K562 (cell line): Measurements from ENCODE around the gene LRRC4C. TPM values are rescaled to one million over a fixed set of nuclear protein-coding genes. Genes with fewer than 3 reads are reported as not detected.
A peak's percentile ranks its signal among the peaks of the same experiment; 100 is the strongest.

Experiments used
- ATAC-seq: fragments of 200-7000 bp; cut with Tn5 transposase; 3 replicates; pipeline ENCODE4 v1.9.1; 2020; ENCODE audit warnings: moderate library complexity
- BruUV-seq: library from RNA; stranded (reverse); fragments of 400-500 nt; replicated peaks from 2 replicates; lab custom pipeline; 2021; lab: Mats Ljungman, UMichigan
- CTCF ChIA-PET: fragments of 300-600 bp; formaldehyde crosslinking; extraction: SDS; loops from one replicate; lab custom pipeline; 2021; ENCODE audit warnings: low intra/inter-chr PET ratio; lab: Yijun Ruan, JAX
- POLR2A ChIA-PET: fragments of 300-600, 350-650 bp; sonication (Branson Sonifier 250); formaldehyde crosslinking; extraction: SDS; loops from one replicate; lab custom pipeline; 2021; ENCODE audit warnings: antibody characterized with exemption, inconsistent platforms; lab: Yijun Ruan, JAX
- DNase-seq, 4 experiments: peaks; one replicate each; pipeline versions ENCODE4 v3.0.0 to v3.0.0-alpha.2; 2011 to 2018; ENCODE audit warnings: low spot score in 3 of 4, mixed read lengths in 3 of 4; ENCODE audit errors: extremely low read depth in 1 of 4
- FAIRE-seq: peaks from 2 replicates; lab custom pipeline; 2011; peaks lifted over from hg19 to GRCh38; lab: Jason Lieb, UNC
- H2AFZ ChIP-seq: 2 replicates; pipeline ENCODE4 v1.6.0; 2011; ENCODE audit warnings: low read depth, low read length, control low read depth, inconsistent platforms
- H3K27ac ChIP-seq: fragments of 200-600 bp; 3 replicates; pipeline ENCODE4 v1.8.0; 2011; ENCODE audit warnings: low read depth, mild to moderate bottlenecking, control low read depth, inconsistent platforms, low read length, moderate library complexity, mixed read lengths; ENCODE audit errors: extremely low read depth
- H3K27me3 ChIP-seq, 2 experiments: fragments of 300-600 bp in 1 of 2; 2 replicates in 1 of 2; 3 replicates in 1 of 2; pipeline versions ENCODE4 v1.6.0 to v1.8.0; 2011; ENCODE audit warnings: inconsistent platforms in 2 of 2, low read length in 2 of 2, mild to moderate bottlenecking in 1 of 2, mixed read lengths in 1 of 2, moderate library complexity in 1 of 2; ENCODE audit not compliant: control insufficient read depth in 2 of 2, insufficient read depth in 2 of 2
- H3K36me3 ChIP-seq: fragments of 300-600 bp; 3 replicates; pipeline ENCODE4 v1.8.0; 2011; ENCODE audit warnings: mild to moderate bottlenecking, low read length, inconsistent platforms; ENCODE audit not compliant: control insufficient read depth, insufficient read depth
- H3K4me1 ChIP-seq, 2 experiments: fragments of 200-600 bp in 1 of 2; replicated peaks in 1 of 2; 2 replicates in 1 of 2; 3 replicates in 1 of 2; pipeline versions ENCODE4 v1.5.1 to v1.8.0; 2011; ENCODE audit warnings: inconsistent platforms in 2 of 2, low read length in 2 of 2, mild to moderate bottlenecking in 1 of 2, mixed read lengths in 1 of 2, moderate library complexity in 1 of 2; ENCODE audit not compliant: control insufficient read depth in 2 of 2, insufficient read depth in 2 of 2
- H3K4me2 ChIP-seq: 2 replicates; pipeline ENCODE4 v1.6.1; 2011; ENCODE audit warnings: low read length, control low read depth, inconsistent platforms, mixed read lengths; ENCODE audit not compliant: insufficient read depth
- H3K4me3 ChIP-seq: fragments of 200-600 bp; sonication (generic), shearing (Covaris generic); 2 replicates; pipeline ENCODE4 v1.5.1; 2016; ENCODE audit warnings: control low read depth, inconsistent platforms
- H3K79me2 ChIP-seq: fragments of 200-600 bp; 3 replicates; pipeline ENCODE4 v1.8.0; 2011; ENCODE audit warnings: low read length, inconsistent platforms; ENCODE audit not compliant: control insufficient read depth, insufficient read depth
- H3K9ac ChIP-seq, 2 experiments: 2 replicates each; pipeline versions ENCODE4 v1.6.0 to v1.6.1; 2011; ENCODE audit warnings: low read depth in 2 of 2, low read length in 2 of 2, control low read depth in 1 of 2, inconsistent platforms in 1 of 2, mild to moderate bottlenecking in 1 of 2, mixed read lengths in 1 of 2; ENCODE audit not compliant: insufficient read depth in 1 of 2
- H3K9me1 ChIP-seq: one replicate; pipeline ENCODE4 v1.6.0; 2011; ENCODE audit warnings: inconsistent platforms, mild to moderate bottlenecking, low read length, moderate library complexity; ENCODE audit not compliant: control insufficient read depth, insufficient read depth
- H3K9me3 ChIP-seq: replicated peaks from 2 replicates; pipeline ENCODE4 v1.5.1; 2011; ENCODE audit warnings: low read depth, low read length, inconsistent platforms; ENCODE audit not compliant: control insufficient read depth, insufficient read depth
- H4K20me1 ChIP-seq: replicated peaks from 2 replicates; pipeline ENCODE4 v1.6.1; 2011; ENCODE audit warnings: low read length, inconsistent platforms, mixed read lengths; ENCODE audit not compliant: control insufficient read depth, insufficient read depth
- CEBPB ChIP-seq: fragments of 450-650 bp; IDR thresholded peaks from 2 replicates; pipeline ENCODE4 v1.6.1; 2016; ENCODE audit warnings: missing genetic modification characterization, missing compliant biosample characterization
- CEBPG ChIP-seq, 3 experiments: fragments of 200-800 bp in 1 of 3; sonication (Bioruptor generic) in 1 of 3; sonication (generic) in 1 of 3; formaldehyde crosslinking in 1 of 3; IDR thresholded peaks in 2 of 3; conservative IDR thresholded peaks in 1 of 3; 2 replicates each; pipeline versions ENCODE4 v1.6.1 to v1.8.0; 2016 to 2022; ENCODE audit warnings: missing compliant biosample characterization in 2 of 3, missing genetic modification characterization in 2 of 3, mild to moderate bottlenecking in 1 of 3, missing genetic modification reagents in 1 of 3
- CSDE1 ChIP-seq, 2 experiments: fragments of 450-650 bp; IDR thresholded peaks; 2 replicates each; pipeline ENCODE4 v1.6.1; 2016; ENCODE audit warnings: mild to moderate bottlenecking in 1 of 2
- FOXJ3 ChIP-seq: sonication (generic); formaldehyde crosslinking; IDR thresholded peaks from 2 replicates; pipeline ENCODE4 v1.4.0; 2020; ENCODE audit warnings: mild to moderate bottlenecking, missing genetic modification reagents
- FUS ChIP-seq: fragments of 200-400 bp; formaldehyde crosslinking; optimal IDR thresholded peaks from 2 replicates; pipeline ENCODE3; 2017; ENCODE audit warnings: low read depth, low read length
- KDM1A ChIP-seq, 2 experiments: fragments of 450-650 bp; IDR thresholded peaks; 2 replicates each; pipeline ENCODE4 v1.6.1; 2016; ENCODE audit warnings: mild to moderate bottlenecking in 2 of 2
- PHB2 ChIP-seq: fragments of 450-650 bp; IDR thresholded peaks from 2 replicates; pipeline ENCODE4 v1.6.1; 2017; ENCODE audit warnings: low read depth
- ZBTB17 ChIP-seq: fragments of 450-650 bp; formaldehyde crosslinking; IDR thresholded peaks from 2 replicates; pipeline ENCODE4 v1.4.0; 2020; ENCODE audit warnings: mild to moderate bottlenecking
- ZNF3 ChIP-seq: fragments of 250-450 bp; sonication (Bioruptor Pico); IDR thresholded peaks from 2 replicates; pipeline ENCODE4 v1.5.0; 2021; ENCODE audit warnings: mild to moderate bottlenecking, moderate library complexity
- WGBS: fragments of 100-300 bp; shearing (Covaris generic); methylation state at CpG from one replicate; pipeline ENCODE4 v1.1.6; 2016; ENCODE audit warnings: low coverage, mixed read lengths; ENCODE audit not compliant: insufficient coverage; ENCODE audit errors: missing lambda C conversion rate; 5-methylcytosine and 5-hydroxymethylcytosine counted together
- in situ Hi-C: fragments of 300-500 bp; cut with MboI; formaldehyde crosslinking; loops from 4 replicates; pipeline ENCODE4 v1.15.0; 2018; ENCODE audit warnings: inconsistent platforms, mixed read lengths
- intact Hi-C: fragments of 100-400 bp; cut with micrococcal nuclease; formaldehyde crosslinking; loops from 2 replicates; pipeline ENCODE4 v1.14.2; 2022
- polyA plus RNA-seq, 8 experiments: library from polyadenylated mRNA; depleted of rRNA in 4 of 8; stranded (reverse) in 5 of 8; unstranded in 3 of 8; fragments of >200 nt; fragmentation: Nextera tagmentation in 2 of 8; fragmentation: Illumina TruSeq in 1 of 8; extraction: Ambion mirVana in 2 of 8; extraction: Trizol in 1 of 8; gene quantifications; 2 replicates each; pipeline versions ENCODE4 v1.2.1 to v1.2.3, GENCODE V29; 2011 to 2014; ENCODE audit warnings: inconsistent platforms in 1 of 8, missing spikeins in 1 of 8
- total RNA-seq, 7 experiments: library from RNA; depleted of rRNA in 6 of 7; stranded (reverse); fragments of >200 nt in 6 of 7; fragmentation: Illumina TruSeq in 2 of 7; extraction: Trizol in 2 of 7; gene quantifications; 2 replicates each; pipeline versions ENCODE4 v1.2.1 to v1.2.3, GENCODE V29; 2011 to 2021; ENCODE audit warnings: low replicate concordance in 1 of 7
- TF ChIP-seq, protein P1 (sequence below): IDR thresholded peaks from 3 replicates; pipeline ENCODE4 v1.6.1; 2011; ENCODE audit warnings: borderline replicate concordance, mild to moderate bottlenecking, moderate library complexity; ENCODE audit not compliant: insufficient read length; ENCODE audit errors: extremely low read depth

The LRRC4C gene
- total and polyA plus RNA-seq, 9 of the 15 experiments (the other 6 are each of a cell fraction or from before 2014, with no cell fraction given), result not detected

DNA sequence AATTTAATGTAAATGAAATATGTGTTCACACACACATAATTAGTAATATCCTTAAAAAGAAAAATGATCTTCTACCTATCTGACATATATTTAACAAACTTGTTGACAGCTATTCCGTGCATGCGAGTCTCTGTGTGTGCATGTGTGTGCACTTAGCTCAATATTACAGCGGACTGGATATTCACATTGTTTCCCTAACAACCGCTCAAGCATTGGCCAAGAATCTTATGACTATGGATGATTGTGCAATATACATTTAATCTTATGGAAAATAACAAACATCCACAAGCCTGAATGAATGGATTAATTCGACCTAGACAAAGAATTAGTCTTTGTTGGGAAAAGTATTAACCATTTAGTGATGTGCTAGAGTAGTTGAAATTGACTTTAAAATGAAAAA lies 1078.6 kb downstream of the LRRC4C start:
- Histone ChIP-seq H3K27ac (no peak overlapping the region), H2AFZ (no peak overlapping the region), H3K9ac (no peak overlapping the region), H3K9me1 (no peaks in the 10 kb centered on the region), H3K36me3 (no peaks in the 10 kb centered on the region), H3K4me3 (no peak overlapping the region), H3K4me2 (no peak overlapping the region), H3K4me1 (no peaks in the 10 kb centered on the region), H3K79me2 (no peaks in the 10 kb centered on the region), H3K9me3 (no peaks in the 10 kb centered on the region), H4K20me1 (no peaks in the 10 kb centered on the region), H3K27me3 (no peaks in the 10 kb centered on the region)
- POLR2A ChIA-PET, result no interaction called here
- DNase-seq (no peak), FAIRE-seq (no peak), ATAC-seq (no peak)
- CTCF ChIA-PET, result no interaction called here
- 0% methylated on average over 5 of the region's 5 CpGs for WGBS
- BruUV-seq, result no TSS peak
- in situ Hi-C loops, result no loop called here
- intact Hi-C loops, result no loop called here
- TF ChIP-seq CEBPG (CRISPR knock-in tag; IDR thresholded peaks at IDR 0.05), result no peak
- TF ChIP-seq CEBPG (tag; conservative IDR thresholded peaks at IDR 0.05 in 1 of 2, IDR thresholded peaks at IDR 0.05 in 1 of 2), result peak in 1 of 2 experiments; percentile 76; a peak in 2 of 4 replicates
- peak; percentile 72 for TF ChIP-seq CEBPB (tag)
- no peak for TF ChIP-seq ZBTB17 (CRISPR knock-in tag)
- TF ChIP-seq, all 486 proteins: peak for 2

DNA sequence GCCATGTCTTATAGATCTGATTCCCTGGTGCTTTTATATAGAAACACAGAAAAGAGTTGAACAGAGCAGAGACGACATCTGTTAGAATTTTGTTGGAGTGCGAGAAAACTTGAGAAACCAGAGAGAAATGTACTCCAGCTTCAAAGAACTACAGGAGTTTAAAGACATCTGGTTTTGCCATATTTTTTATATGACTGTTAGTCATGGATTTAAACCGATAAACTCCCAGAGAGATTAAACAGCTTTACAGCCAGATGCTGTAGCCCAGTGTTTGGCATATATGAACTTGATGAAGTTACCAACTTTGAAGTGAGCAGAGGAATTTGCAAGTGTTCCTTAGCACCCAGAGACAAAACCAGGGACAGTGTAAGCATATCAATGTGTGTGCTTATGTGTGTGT lies 1083.1 kb downstream of the LRRC4C start:
- TF ChIP-seq FOXJ3 (CRISPR knock-in tag), result no peak
- no peak for TF ChIP-seq CSDE1 (IDR thresholded peaks at IDR 0.05)
- TF ChIP-seq FUS, result no peak
- no peak for TF ChIP-seq PHB2
- TF ChIP-seq, protein P1, sequence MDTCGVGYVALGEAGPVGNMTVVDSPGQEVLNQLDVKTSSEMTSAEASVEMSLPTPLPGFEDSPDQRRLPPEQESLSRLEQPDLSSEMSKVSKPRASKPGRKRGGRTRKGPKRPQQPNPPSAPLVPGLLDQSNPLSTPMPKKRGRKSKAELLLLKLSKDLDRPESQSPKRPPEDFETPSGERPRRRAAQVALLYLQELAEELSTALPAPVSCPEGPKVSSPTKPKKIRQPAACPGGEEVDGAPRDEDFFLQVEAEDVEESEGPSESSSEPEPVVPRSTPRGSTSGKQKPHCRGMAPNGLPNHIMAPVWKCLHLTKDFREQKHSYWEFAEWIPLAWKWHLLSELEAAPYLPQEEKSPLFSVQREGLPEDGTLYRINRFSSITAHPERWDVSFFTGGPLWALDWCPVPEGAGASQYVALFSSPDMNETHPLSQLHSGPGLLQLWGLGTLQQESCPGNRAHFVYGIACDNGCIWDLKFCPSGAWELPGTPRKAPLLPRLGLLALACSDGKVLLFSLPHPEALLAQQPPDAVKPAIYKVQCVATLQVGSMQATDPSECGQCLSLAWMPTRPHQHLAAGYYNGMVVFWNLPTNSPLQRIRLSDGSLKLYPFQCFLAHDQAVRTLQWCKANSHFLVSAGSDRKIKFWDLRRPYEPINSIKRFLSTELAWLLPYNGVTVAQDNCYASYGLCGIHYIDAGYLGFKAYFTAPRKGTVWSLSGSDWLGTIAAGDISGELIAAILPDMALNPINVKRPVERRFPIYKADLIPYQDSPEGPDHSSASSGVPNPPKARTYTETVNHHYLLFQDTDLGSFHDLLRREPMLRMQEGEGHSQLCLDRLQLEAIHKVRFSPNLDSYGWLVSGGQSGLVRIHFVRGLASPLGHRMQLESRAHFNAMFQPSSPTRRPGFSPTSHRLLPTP, result no peak
- TF ChIP-seq KDM1A (IDR thresholded peaks at IDR 0.05), result no peak
- TF ChIP-seq ZNF3 (CRISPR knock-in tag), result no peak
- H3K4me3 ChIP-seq, result no peak overlapping the region
- no peaks in the 10 kb centered on the region for H3K79me2 ChIP-seq
- no peak overlapping the region for H3K27ac ChIP-seq
- 3% methylated on average over 3 of the region's 3 CpGs for WGBS
- H3K9me1 ChIP-seq, result no peaks in the 10 kb centered on the region
- H3K27me3 ChIP-seq, result no peaks in the 10 kb centered on the region
- FAIRE-seq (no peak), ATAC-seq (no peak), DNase-seq (no peak)
- no peaks in the 10 kb centered on the region for H3K4me1 ChIP-seq
- ChIA-PET POLR2A (no interaction called here), CTCF (no interaction called here)
- intact Hi-C loops (no loop called here), in situ Hi-C loops (no loop called here)
- H3K9ac ChIP-seq, result no peak overlapping the region
- no TSS peak for BruUV-seq
- H4K20me1 ChIP-seq, result no peaks in the 10 kb centered on the region
- no peaks in the 10 kb centered on the region for H3K9me3 ChIP-seq
- no peaks in the 10 kb centered on the region for H3K36me3 ChIP-seq
- H2AFZ ChIP-seq, result no peak overlapping the region
- H3K4me2 ChIP-seq, result no peak overlapping the region
